Esophagus squamous epithelium (tissue), 5 donors: ENCODE results near the gene MEMO1. TPM values are rescaled to one million over a fixed set of nuclear protein-coding genes. Genes with fewer than 3 reads are reported as not detected.

Experiments used
- DNase-seq: peaks from one replicate; lab custom pipeline; 2025; lab: John Stamatoyannopoulos, UW
- H3K27ac ChIP-seq, 4 donors: fragments of 200-600 bp; sonication (generic); one replicate each; pipeline ENCODE4 v1.5.1; 2016 to 2019; ENCODE audit warnings: mild to moderate bottlenecking in 1 of 4
- H3K27me3 ChIP-seq, 4 donors: fragments of 200-600 bp; sonication (generic); 1 replicate in 3 of 4; 2 replicates in 1 of 4; pipeline versions ENCODE4 v1.5.1 to v1.6.0; 2017 to 2021; ENCODE audit warnings: antibody characterized with exemption in 1 of 4
- H3K36me3 ChIP-seq, 3 donors: fragments of 200-600 bp; sonication (generic); one replicate each; pipeline ENCODE4 v1.5.1; 2016 to 2019
- H3K4me1 ChIP-seq, 3 donors: fragments of 200-600 bp; sonication (generic); one replicate each; pipeline ENCODE4 v1.5.1; 2017 to 2019
- H3K4me3 ChIP-seq, 4 donors: fragments of 200-600 bp; sonication (generic); 1 replicate in 3 of 4; 2 replicates in 1 of 4; pipeline ENCODE4 v1.5.1; 2016 to 2019; ENCODE audit warnings: mild to moderate bottlenecking in 2 of 4, moderate library complexity in 1 of 4
- H3K9me3 ChIP-seq, 3 donors: fragments of 200-600 bp; sonication (generic); one replicate each; pipeline ENCODE4 v1.5.1; 2016 to 2019
- POLR2A ChIP-seq, 4 donors: fragments of 450-650 bp; IDR thresholded peaks; one replicate each; pipeline ENCODE4 v1.6.1; 2017; ENCODE audit warnings: antibody characterized with exemption in 4 of 4, mild to moderate bottlenecking in 4 of 4, moderate library complexity in 3 of 4
- WGBS, 2 donors: methylation state at CpG; one replicate each; pipeline ENCODE4 v1.1.5; 2018; 5-methylcytosine and 5-hydroxymethylcytosine counted together
- intact Hi-C: fragments of 100-400 bp; cut with DNase I; formaldehyde crosslinking; loops from one replicate; pipeline ENCODE4 v1.15.0; 2022
- total RNA-seq, 4 donors: library from RNA; depleted of rRNA; stranded (reverse); fragments of >200 nt; gene quantifications; one replicate each; pipeline ENCODE4 v1.1.0, GENCODE V29; 2016
- TF ChIP-seq, protein P1 (sequence below), 6 experiments: fragments of 450-650 bp in 4 of 6; fragments of 200-600 bp in 2 of 6; sonication (generic) in 2 of 6; IDR thresholded peaks; one replicate each; pipeline ENCODE4 v1.5.1; 2016 to 2019; ENCODE audit warnings: antibody characterized with exemption in 6 of 6, mild to moderate bottlenecking in 4 of 6, moderate library complexity in 4 of 6
- donor health status: DM: yes; HTN: yes; CAD: no.

Gene MEMO1
- total RNA-seq, 4 donors from 2014 or later, result 32.1 to 61.7 (median 45.0) TPM

DNA sequence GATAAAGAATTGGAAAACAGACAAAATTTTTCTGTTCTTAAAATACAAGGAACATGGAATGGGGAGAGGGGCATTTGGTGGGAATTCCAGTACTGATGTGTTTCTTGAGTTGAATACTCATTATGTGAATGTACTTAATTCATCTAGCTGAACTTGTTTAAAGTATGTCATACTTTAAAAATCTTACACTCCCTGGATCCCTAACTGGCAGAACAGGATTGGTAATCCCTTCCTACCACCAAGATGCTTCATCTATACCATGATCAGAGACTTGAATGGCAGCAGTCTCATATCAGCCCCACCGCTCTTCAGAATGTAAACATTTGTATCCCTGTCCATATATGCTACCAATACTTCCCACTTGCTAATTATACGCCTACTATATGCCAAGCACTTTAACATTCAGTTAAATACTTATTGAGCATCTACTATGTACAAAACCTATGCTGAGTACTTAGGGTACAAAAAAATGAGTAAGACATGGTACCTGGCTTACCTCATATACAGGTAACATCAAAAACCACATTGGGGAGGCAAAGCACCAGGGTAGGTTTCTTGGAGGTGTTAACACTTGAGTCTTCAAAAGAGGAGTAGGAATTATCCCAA lies 5.3 kb downstream of the MEMO1 start:
- Histone ChIP-seq H3K27me3 (no peaks in the 10 kb centered on the region), H3K4me3 (no peak overlapping the region), H3K9me3 (no peaks in the 10 kb centered on the region), H3K36me3 (no peaks in the 10 kb centered on the region), H3K4me1 (peaks cover 14 to 73% (median 19%) of the 10 kb centered on the region in 3 donors), H3K27ac (peak overlapping the region in 3 of 4 donors; percentile 19 to 56 (median 26))
- TF ChIP-seq, protein P1, sequence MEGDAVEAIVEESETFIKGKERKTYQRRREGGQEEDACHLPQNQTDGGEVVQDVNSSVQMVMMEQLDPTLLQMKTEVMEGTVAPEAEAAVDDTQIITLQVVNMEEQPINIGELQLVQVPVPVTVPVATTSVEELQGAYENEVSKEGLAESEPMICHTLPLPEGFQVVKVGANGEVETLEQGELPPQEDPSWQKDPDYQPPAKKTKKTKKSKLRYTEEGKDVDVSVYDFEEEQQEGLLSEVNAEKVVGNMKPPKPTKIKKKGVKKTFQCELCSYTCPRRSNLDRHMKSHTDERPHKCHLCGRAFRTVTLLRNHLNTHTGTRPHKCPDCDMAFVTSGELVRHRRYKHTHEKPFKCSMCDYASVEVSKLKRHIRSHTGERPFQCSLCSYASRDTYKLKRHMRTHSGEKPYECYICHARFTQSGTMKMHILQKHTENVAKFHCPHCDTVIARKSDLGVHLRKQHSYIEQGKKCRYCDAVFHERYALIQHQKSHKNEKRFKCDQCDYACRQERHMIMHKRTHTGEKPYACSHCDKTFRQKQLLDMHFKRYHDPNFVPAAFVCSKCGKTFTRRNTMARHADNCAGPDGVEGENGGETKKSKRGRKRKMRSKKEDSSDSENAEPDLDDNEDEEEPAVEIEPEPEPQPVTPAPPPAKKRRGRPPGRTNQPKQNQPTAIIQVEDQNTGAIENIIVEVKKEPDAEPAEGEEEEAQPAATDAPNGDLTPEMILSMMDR (IDR thresholded peaks at IDR 0.05), result no peak
- TF ChIP-seq POLR2A (IDR thresholded peaks at IDR 0.05), result no peak
- no peak for DNase-seq
- WGBS, 2 donors, result 81 to 83% methylated on average over 2 of the region's 2 CpGs
- intact Hi-C loops, result no loop called here

DNA sequence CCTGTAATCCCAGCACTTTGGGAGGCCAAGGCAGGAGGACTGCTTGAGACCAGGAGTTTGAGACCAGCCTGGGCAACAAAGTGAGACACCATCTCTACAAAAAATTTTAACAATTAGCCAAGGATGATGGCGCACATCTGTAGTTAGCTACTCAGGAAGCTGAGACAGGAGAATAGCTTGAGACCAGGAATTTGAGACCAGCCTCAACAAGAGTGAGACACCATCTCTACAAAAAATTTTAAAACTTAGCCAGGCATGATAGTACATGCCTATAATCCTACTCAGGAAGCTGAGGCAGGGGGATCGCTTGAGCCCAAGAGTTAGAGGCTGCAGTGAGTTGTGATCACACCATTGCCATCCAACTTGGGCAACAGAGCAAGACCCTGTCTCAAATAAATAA lies 7.0 kb downstream of the MEMO1 start:
- peaks cover 14 to 80% (median 19%) of the 10 kb centered on the region in 3 donors for H3K4me1 ChIP-seq
- WGBS, 2 donors, result 49 to 58% methylated on average over 2 of the region's 2 CpGs
- H3K27me3 ChIP-seq, result no peaks in the 10 kb centered on the region
- H3K36me3 ChIP-seq, result no peaks in the 10 kb centered on the region
- H3K4me3 ChIP-seq, result no peak overlapping the region
- intact Hi-C loops, result no loop called here
- no peaks in the 10 kb centered on the region for H3K9me3 ChIP-seq
- no peak overlapping the region for H3K27ac ChIP-seq
- no peak for TF ChIP-seq POLR2A (IDR thresholded peaks at IDR 0.05)
- TF ChIP-seq, protein P1 (IDR thresholded peaks at IDR 0.05), result no peak
- DNase-seq, result no peak

DNA sequence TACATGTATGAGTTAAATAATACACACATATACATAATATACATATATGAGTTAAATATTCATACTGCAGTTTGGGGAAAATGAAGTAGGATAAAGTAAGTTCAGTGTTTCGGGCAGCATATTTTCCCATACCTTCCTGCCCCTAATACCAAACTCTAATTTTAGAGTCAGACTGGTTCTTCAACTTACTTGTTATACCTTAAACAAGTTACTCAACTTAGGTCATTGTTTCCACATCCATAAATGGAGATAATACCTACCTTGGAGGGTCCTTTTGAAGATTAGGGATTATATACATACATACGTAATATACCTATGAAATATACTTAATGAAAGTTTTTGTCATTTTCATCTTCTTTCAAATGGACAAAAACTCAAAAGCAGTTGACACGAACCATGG lies 8.4 kb downstream of the MEMO1 start:
- no peak overlapping the region for H3K27ac ChIP-seq
- peaks cover 4 to 78% (median 7%) of the 10 kb centered on the region in 3 donors for H3K4me1 ChIP-seq
- intact Hi-C loops, result no loop called here
- H3K27me3 ChIP-seq, result no peaks in the 10 kb centered on the region
- DNase-seq, result no peak
- WGBS, 2 donors, result 68 to 79% methylated on average over 3 of the region's 3 CpGs
- H3K36me3 ChIP-seq, result no peaks in the 10 kb centered on the region
- no peak overlapping the region for H3K4me3 ChIP-seq
- TF ChIP-seq, protein P1 (IDR thresholded peaks at IDR 0.05), result no peak
- TF ChIP-seq POLR2A (IDR thresholded peaks at IDR 0.05), result no peak
- H3K9me3 ChIP-seq, result no peaks in the 10 kb centered on the region

DNA sequence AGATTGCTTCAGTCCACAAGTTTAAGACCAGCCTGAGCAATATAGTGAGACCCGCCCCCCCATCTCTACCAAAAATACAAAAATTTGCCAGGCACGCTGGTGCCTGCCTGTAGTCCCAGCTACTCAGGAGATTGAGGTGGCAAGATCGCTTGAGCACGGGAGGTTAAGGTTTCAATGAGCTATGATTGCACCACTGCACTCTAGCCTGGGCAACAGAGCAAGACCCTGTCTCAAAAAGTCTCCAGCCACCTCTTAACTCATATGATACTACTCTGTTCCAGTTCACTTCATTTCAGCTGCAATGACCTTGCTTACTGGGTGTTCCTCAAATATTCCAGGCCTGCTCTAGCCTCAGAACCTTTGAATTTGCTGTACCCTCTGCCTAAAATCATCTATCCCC lies 11.4 kb downstream of the MEMO1 start:
- H3K27me3 ChIP-seq, result no peaks in the 10 kb centered on the region
- TF ChIP-seq, protein P1 (IDR thresholded peaks at IDR 0.05), result no peak
- 75 to 90% methylated on average over 4 of the region's 4 CpGs for WGBS, 2 donors
- no peaks in the 10 kb centered on the region for H3K9me3 ChIP-seq
- H3K4me3 ChIP-seq, result no peak overlapping the region
- H3K36me3 ChIP-seq, result no peaks in the 10 kb centered on the region
- H3K27ac ChIP-seq, result no peak overlapping the region
- no peak for DNase-seq
- H3K4me1 ChIP-seq, result peaks cover 0 to 49% (median 4%) of the 10 kb centered on the region in 3 donors
- intact Hi-C loops, result no loop called here

DNA sequence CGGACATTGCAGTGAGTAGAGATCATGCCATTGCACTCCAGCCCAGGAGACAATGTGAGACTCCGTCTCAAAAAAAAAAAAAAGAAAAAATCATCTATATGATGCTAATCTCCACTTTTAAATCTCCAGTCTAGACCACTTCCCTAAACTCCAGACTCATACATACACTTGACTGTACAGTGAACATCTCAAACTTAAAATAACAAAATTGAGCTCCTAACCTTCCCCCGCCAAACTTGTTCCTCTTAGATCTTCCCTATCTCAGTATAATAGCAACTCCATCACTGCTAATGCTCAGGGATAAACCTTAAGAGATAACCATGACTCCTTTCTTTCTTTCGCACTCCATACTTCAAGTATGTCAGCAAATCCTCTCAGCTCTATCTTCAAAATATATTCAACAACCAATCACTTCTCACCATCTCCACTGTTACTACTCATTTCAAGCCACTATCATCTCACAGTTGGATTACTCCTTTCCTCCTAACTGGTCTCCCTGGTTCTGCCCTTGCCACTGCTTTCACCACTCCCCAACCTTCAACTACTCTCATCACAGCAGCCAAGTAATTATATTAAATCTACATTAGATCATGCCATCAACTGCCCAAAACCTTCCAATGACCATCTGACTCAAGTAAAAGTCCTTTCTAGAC lies 12.0 kb downstream of the MEMO1 start:
- DNase-seq, result no peak
- 89 to 90% methylated on average over 3 to 4 of the region's 4 CpGs for WGBS, 2 donors

More for the DNA sequence above, 12.0 kb downstream of the MEMO1 start:
- Histone ChIP-seq H3K4me1 (peaks cover 0 to 43% (median 2%) of the 10 kb centered on the region in 3 donors), H3K9me3 (no peaks in the 10 kb centered on the region), H3K27me3 (no peaks in the 10 kb centered on the region), H3K4me3 (no peak overlapping the region), H3K36me3 (no peaks in the 10 kb centered on the region), H3K27ac (no peak overlapping the region)
- intact Hi-C loops, result no loop called here
- TF ChIP-seq, protein P1 (IDR thresholded peaks at IDR 0.05), result no peak
- no peak for TF ChIP-seq POLR2A (IDR thresholded peaks at IDR 0.05)
